GM12865 (cell line): Measurements from ENCODE around the gene TMEM235.

Experiments used
- DNase-seq: peaks from one replicate; pipeline ENCODE4 v3.0.0; 2010; ENCODE audit warnings: low read depth
- H3K4me3 ChIP-seq: 2 replicates; pipeline ENCODE4 v1.5.1; 2011; ENCODE audit warnings: mild to moderate bottlenecking, low read depth, low read length, control low read depth
- CTCF ChIP-seq: IDR thresholded peaks from 2 replicates; pipeline ENCODE4 v1.5.1; 2011; ENCODE audit warnings: low read length, control low read depth, low read depth, inconsistent platforms; ENCODE audit not compliant: insufficient read depth; ENCODE audit errors: missing control alignments

TMEM235 gene

DNA sequence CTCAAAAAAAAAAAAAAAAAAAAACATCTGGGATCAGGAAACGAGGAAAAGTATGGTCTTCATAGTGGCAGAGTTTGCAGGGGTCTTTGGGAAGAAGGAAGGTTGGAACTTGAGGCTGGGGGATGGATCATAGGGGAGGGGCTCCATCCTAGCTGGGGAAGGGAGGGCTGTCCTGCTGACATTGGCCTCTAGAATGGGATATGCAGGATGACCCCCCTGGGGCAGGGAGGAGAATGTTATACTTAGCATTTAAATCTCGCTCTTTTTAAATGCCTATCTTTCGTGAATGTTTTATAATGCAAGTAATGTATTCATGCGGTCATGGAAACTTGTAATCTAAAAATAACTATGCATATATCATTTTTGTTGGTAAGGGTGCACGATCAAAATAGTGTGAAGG is 33.2 kb downstream of the TMEM235 start:
- no peak for DNase-seq
- no peak for TF ChIP-seq CTCF
- H3K4me3 ChIP-seq, result no peak overlapping the region

DNA sequence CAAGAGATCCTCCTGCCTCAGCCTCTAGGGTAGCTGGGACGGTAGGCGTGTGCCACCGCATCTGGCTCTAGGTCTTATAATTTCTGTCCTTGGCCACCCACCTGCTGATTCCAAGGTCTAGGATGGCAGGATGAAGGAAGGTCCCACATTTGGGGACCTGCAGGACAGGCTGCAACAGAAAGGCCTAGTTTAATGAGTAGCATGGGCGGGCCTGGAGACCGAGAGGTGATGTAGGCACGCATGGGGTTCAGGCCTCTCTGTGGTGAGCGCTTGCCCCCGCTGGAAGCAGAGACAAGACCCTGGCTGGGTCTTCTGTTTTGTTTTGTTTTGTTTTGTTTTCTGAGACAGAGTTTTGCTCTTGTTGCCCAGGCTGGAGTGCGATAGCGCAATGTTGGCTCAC is 33.7 kb downstream of the TMEM235 start:
- DNase-seq, result no peak
- H3K4me3 ChIP-seq, result no peak overlapping the region
- TF ChIP-seq CTCF, result no peak

DNA sequence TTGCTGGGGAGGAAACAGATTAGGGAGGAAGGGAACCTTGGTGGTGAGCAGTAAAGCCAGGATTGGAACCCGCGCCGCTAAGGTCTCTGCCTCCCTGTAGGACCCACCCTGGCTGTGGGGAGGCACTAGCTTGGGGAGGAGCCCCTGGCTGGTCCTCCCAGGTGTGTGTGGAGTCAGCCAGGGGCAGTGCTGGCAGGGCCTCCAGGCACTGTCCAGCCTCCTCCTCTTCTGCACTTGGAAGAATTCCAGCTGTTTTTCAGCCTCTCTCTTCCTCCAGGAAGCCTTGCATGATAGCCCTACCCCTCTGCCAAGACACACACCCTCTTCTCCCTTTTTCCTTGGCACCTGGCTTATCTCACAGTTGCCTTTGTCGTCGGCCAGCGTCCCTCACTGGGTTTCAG is 34.8 kb downstream of the TMEM235 start:
- no peak for DNase-seq
- no peak overlapping the region for H3K4me3 ChIP-seq
- TF ChIP-seq CTCF, result no peak

DNA sequence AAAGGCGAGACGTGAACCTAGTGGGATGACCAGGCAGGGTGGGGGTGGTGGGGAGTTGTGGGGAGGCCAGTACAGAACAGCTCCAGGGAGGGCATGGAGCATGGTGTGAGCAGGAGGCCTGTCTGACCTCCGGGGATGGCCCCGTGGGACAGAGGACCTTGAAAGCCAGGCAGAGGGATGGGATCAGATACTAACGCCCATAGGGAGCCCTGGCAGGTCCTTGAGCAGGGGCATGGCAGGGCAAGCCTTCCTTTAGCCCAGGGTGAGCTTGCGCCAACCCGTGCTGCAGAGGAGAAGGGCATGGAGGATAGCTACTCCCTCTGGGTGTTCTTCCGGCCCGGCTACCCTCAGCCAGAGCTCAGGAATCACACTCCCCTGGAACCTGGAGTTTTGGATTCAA is 35.3 kb downstream of the TMEM235 start:
- no peak for TF ChIP-seq CTCF
- DNase-seq, result no peak

DNA sequence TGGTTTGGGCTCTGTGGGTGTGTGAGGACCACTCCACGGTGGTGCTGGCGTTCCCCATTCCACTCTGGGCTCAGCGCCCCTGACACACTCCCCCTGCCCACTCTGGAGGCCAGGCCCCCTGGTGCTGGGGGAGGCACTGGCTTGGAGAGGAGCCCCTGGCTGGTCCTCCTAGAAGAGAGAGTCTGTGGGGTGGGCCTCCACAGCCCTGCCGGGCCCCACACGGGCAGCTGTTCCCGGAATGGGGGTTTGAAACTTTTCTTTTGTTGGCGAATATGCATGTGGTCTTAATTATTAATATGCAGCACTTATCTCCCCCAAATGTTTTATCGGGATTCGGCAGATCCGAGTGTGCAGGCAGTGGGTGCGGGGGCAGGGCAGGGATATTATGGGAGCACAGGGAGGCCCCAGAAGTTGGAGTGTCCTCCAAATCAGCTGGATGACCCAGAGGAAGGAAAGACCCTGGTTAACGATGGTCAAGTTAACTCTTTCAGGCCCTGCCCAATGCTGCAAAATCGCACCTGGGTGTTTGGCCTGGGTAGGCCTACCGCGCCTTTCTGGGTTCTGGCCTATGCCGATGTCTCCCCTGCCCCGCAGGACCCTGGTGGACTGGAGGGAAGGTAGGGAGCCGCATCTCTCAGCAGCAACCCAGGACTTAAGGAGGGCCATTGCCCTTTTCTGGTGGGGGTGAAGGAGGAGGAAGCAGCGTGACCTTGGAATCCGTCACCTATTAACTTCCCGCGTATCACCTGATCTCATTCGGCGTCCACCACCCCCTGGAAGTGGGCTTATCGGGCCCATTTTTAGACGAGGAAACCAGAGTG is 36.0 kb downstream of the TMEM235 start:
- no peak for DNase-seq
- no peak for TF ChIP-seq CTCF
- no peak overlapping the region for H3K4me3 ChIP-seq

More for the DNA sequence above, 35.3 kb downstream of the TMEM235 start:
- no peak overlapping the region for H3K4me3 ChIP-seq

DNA sequence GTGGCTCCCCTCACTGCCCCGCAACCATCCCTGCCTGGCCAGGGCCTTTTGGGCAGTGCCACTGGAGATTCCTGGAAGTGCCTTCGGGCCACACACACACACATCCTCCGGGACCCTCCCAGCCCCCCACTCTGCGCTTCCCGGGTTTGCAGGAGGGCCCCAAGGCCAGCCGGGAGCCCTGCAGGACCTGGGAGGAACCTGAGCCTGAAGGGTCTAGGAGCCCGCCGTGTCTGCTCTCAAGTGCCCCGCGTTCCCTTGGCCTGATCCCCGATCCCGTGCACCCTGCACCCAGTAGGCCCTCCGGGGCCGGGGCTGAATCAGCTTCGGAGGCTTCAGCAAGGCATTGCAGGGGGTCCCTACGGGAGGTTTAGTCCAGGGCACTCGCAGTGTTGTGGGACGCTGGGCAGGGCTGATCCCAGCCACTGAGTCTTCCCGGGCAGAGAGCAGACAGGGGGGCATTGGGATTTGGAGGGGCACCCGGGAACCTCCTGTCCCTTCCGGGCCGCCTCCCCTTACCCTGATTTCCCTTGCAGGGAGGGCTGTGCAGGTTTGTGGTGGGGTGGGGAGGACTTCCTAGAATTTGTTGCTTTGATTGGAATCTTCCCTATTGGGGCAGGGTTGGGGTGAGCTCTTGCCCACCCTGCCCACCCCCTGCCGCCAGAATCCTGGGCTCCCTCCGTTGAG is 36.9 kb downstream of the TMEM235 start:
- no peak for TF ChIP-seq CTCF
- H3K4me3 ChIP-seq, result no peak overlapping the region
- DNase-seq, result no peak
